H1 (cell line): Measurements from ENCODE around the gene NEGR1. TPM values are rescaled to one million over a fixed set of nuclear protein-coding genes. Genes with fewer than 3 reads are reported as not detected.

Experiments
- BRCA1 ChIP-seq: IDR thresholded peaks from 2 replicates; pipeline ENCODE4 v1.6.1; 2012; ENCODE audit warnings: low read depth, low read length, improper control_type of control experiment
- CHD1 ChIP-seq: IDR thresholded peaks from 2 replicates; pipeline ENCODE4 v1.6.1; 2012; ENCODE audit warnings: low read depth, low read length, improper control_type of control experiment
- CHD7 ChIP-seq: fragments of 300-600 bp; sonication (generic); IDR thresholded peaks from 2 replicates; pipeline ENCODE4 v1.7.1; 2012; ENCODE audit warnings: low read length, moderate library complexity, mild to moderate bottlenecking, inconsistent platforms; ENCODE audit not compliant: insufficient replicate concordance
- CTBP2 ChIP-seq: IDR thresholded peaks from 2 replicates; pipeline ENCODE4 v1.7.0; 2011; ENCODE audit warnings: borderline replicate concordance, mild to moderate bottlenecking, moderate library complexity, mixed read lengths, low read length; ENCODE audit not compliant: insufficient read depth, insufficient read length
- KDM5A ChIP-seq: fragments of 200-600 bp; IDR thresholded peaks from 2 replicates; pipeline ENCODE4 v1.7.1; 2012; ENCODE audit warnings: mild to moderate bottlenecking, low read length, inconsistent platforms, mixed read lengths
- RXRA ChIP-seq: IDR thresholded peaks from 2 replicates; pipeline ENCODE4 v1.6.1; 2011; ENCODE audit warnings: low read depth, mild to moderate bottlenecking, low read length, moderate library complexity; ENCODE audit not compliant: insufficient read depth
- SP2 ChIP-seq: IDR thresholded peaks from 2 replicates; pipeline ENCODE4 v1.6.1; 2012; ENCODE audit warnings: mild to moderate bottlenecking, low read length, inconsistent platforms
- SUZ12 ChIP-seq: fragments of 200-600 bp; sonication (generic); IDR thresholded peaks from 2 replicates; pipeline ENCODE4 v1.6.1; 2012; ENCODE audit warnings: mild to moderate bottlenecking, inconsistent platforms, low read length, moderate library complexity, mixed read lengths
- polyA plus RNA-seq, 7 experiments: library from polyadenylated mRNA; depleted of rRNA in 3 of 7; stranded (reverse) in 5 of 7; unstranded in 2 of 7; fragments of >200 nt in 5 of 7; fragments of 200-250 nt in 2 of 7; gene quantifications; 1 replicate in 5 of 7; 2 replicates in 1 of 7; 4 replicates in 1 of 7; pipeline versions ENCODE4 v1.2.1 to v1.2.3, GENCODE V29; 2011 to 2013; ENCODE audit warnings: missing spikeins in 2 of 7, mixed read lengths in 2 of 7
- total RNA-seq: library from RNA; stranded (reverse); fragmentation: NEBNext Ultra II Directional; extraction: Animal tissue kit (Norgen Biotek cat#: 25700); gene quantifications from 2 replicates; pipeline ENCODE4 v1.2.1, GENCODE V29; 2021
- TF ChIP-seq, protein P1 (sequence below): IDR thresholded peaks from 2 replicates; pipeline ENCODE4 v1.6.1; 2012; ENCODE audit warnings: inconsistent platforms

The NEGR1 gene
- total and polyA plus RNA-seq, 2 of the 8 experiments (the other 6 are each of a cell fraction or from before 2014, with no cell fraction given): 0.71 to 1.3 TPM

- TF ChIP-seq, protein P1, sequence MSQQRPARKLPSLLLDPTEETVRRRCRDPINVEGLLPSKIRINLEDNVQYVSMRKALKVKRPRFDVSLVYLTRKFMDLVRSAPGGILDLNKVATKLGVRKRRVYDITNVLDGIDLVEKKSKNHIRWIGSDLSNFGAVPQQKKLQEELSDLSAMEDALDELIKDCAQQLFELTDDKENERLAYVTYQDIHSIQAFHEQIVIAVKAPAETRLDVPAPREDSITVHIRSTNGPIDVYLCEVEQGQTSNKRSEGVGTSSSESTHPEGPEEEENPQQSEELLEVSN: 0 out of 2 replicates have a peak, but pooled peaks have one; percentile 16
- TF ChIP-seq BRCA1 (no peak), CHD1 (no peak), KDM5A (no peak), SP2 (no peak), CHD7 (no peak), SUZ12 (no peak), CTBP2 (no peak), RXRA (no peak)
These were observed 1.2 kb upstream of the NEGR1 start (continued) for GRCh38 chr1:72283307-72284083.
